GM10248 (cell line): ENCODE measurements around the gene CCR1.
A peak's percentile ranks its signal among the peaks of the same experiment; 100 is the strongest.

Experiments used
- CTCF ChIA-PET: fragments of 300-600 bp; sonication (Branson Sonifier 250); formaldehyde crosslinking; extraction: SDS; loops from one replicate; lab custom pipeline; 2021; ENCODE audit warnings: antibody characterized with exemption; lab: Yijun Ruan, JAX
- POLR2A ChIA-PET: fragments of 350-650 bp; sonication (Branson Sonifier 250); formaldehyde crosslinking; extraction: SDS; loops from one replicate; lab custom pipeline; 2020; ENCODE audit warnings: antibody characterized with exemption; lab: Yijun Ruan, JAX
- DNase-seq: peaks from one replicate; pipeline ENCODE4 v3.0.0; 2012; ENCODE audit errors: extremely low spot score
- TF ChIP-seq, protein P1 (sequence below): IDR thresholded peaks from 2 replicates; pipeline ENCODE4 v1.5.1; 2012; ENCODE audit warnings: mild to moderate bottlenecking, low read depth; ENCODE audit errors: extremely low read depth, missing control alignments, control extremely low read depth

Gene CCR1

GRCh38 chr3:46208167-46208704, at the start of gene CCR1:
Gene CCR1, minus strand, starts transcription at chr3:46208313. Its CDS starts 4,000 bp downstream, at chr3:46204313.
- DNase-seq = peak; percentile 67

GRCh38 chr3:46252980-46253379, 44.9 kb upstream of the CCR1 start:
- ChIA-PET POLR2A (no interaction called here), CTCF (no interaction called here)
- TF ChIP-seq, protein P1, sequence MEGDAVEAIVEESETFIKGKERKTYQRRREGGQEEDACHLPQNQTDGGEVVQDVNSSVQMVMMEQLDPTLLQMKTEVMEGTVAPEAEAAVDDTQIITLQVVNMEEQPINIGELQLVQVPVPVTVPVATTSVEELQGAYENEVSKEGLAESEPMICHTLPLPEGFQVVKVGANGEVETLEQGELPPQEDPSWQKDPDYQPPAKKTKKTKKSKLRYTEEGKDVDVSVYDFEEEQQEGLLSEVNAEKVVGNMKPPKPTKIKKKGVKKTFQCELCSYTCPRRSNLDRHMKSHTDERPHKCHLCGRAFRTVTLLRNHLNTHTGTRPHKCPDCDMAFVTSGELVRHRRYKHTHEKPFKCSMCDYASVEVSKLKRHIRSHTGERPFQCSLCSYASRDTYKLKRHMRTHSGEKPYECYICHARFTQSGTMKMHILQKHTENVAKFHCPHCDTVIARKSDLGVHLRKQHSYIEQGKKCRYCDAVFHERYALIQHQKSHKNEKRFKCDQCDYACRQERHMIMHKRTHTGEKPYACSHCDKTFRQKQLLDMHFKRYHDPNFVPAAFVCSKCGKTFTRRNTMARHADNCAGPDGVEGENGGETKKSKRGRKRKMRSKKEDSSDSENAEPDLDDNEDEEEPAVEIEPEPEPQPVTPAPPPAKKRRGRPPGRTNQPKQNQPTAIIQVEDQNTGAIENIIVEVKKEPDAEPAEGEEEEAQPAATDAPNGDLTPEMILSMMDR = no peak
- DNase-seq = no peak

More at GRCh38 chr3:46208167-46208704, at the start of gene CCR1:
- ChIA-PET POLR2A (no interaction called here), CTCF (interaction anchor here (1.0 to 3.8 kb wide), 30 partner anchors 8 to 200 kb away, joined by 3 to 12 read pairs (median 4); partner anchors contain the start of gene CCR5)
- TF ChIP-seq, protein P1 = peak; percentile 63

- POLR2A ChIA-PET = no interaction called here
- TF ChIP-seq, protein P1 = no peak
- CTCF ChIA-PET = no interaction called here
- DNase-seq = no peak
These were observed 37.0 kb upstream of the CCR1 start for GRCh38 chr3:46245146-46245545.

GRCh38 chr3:46243560-46243959, 35.4 kb upstream of the CCR1 start:
- ChIA-PET POLR2A (no interaction called here), CTCF (interaction anchor here (0.8 to 1.3 kb wide), 2 partner anchors 10 to 26 kb away, joined by 3 to 5 read pairs; no protein-coding TSS in a partner anchor)
- TF ChIP-seq, protein P1 = no peak
- no peak for DNase-seq

GRCh38 chr3:46242120-46242519, 34.0 kb upstream of the CCR1 start, which contains the start of gene CCR3:
Gene CCR3, plus strand, starts transcription at chr3:46242460. Its CDS starts 22,699 bp downstream, at chr3:46265159.
- POLR2A ChIA-PET = no interaction called here
- CTCF ChIA-PET = interaction anchor here (1.3 kb wide), 1 partner anchor 8 kb away, joined by 5 read pairs; no protein-coding TSS in a partner anchor
- DNase-seq = no peak
- TF ChIP-seq, protein P1 = no peak

- ChIA-PET POLR2A (no interaction called here), CTCF (interaction anchor here (1.4 kb wide), 1 partner anchor 27 kb away, joined by 4 read pairs; no protein-coding TSS in a partner anchor)
- no peak for DNase-seq
- TF ChIP-seq, protein P1 = no peak
These were observed 31.8 kb upstream of the CCR1 start for GRCh38 chr3:46239952-46240351.
